Spleen (tissue), 7 donors: ENCODE results near the gene FAM222A.

Experiments
- POLR2A ChIP-seq, 3 donors: fragments of 450-650 bp; IDR thresholded peaks; one replicate each; pipeline ENCODE4 v1.5.1; 2017; ENCODE audit warnings: antibody characterized with exemption in 3 of 3, mild to moderate bottlenecking in 1 of 3
- POLR2AphosphoS5 ChIP-seq, 3 donors: sonication (generic); formaldehyde crosslinking; IDR thresholded peaks; one replicate each; pipeline ENCODE4 v1.5.1; 2017; ENCODE audit warnings: antibody characterized with exemption in 3 of 3
- TF ChIP-seq, protein P1 (sequence below), 11 experiments: fragments of 200-600 bp in 7 of 11; fragments of 450-650 bp in 4 of 11; sonication (generic) in 4 of 11; IDR thresholded peaks in 8 of 11; conservative IDR thresholded peaks in 3 of 11; 1 replicate in 7 of 11; 2 replicates in 4 of 11; pipeline versions ENCODE4 v1.4.0 to v1.8.0; 2016 to 2021; ENCODE audit warnings: antibody characterized with exemption in 11 of 11, inconsistent platforms in 4 of 11, mild to moderate bottlenecking in 1 of 11
- donor health status: DM: no; HTN: no; CAD: no; lungs with moderate emphysema.
- donor health status: DM: no; HTN: no; CAD: no.
- donor health status: DM: no; HTN: no; CAD: no.

DNA sequence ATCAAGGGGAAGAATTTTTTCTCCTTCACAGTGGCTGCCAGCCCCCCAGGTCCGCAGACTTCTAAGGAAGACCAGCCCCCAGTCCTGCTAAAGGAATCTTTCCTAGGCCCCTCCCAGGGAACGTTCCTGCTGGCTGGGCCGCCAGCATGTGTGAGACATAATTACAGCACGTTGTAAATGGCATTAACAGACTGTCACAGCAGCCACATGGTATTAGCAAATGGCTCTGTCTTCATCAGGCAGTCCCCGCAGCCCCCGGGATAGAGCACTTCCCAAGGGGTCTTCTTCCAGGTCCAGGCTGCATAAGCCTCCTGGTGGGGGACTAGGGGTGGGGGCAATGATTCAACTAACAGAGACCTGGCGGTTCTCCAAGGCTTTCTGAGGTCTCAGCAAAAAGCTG, 34.9 kb upstream of the FAM222A start:
- TF ChIP-seq POLR2AphosphoS5 (IDR thresholded peaks at IDR 0.05) (no peak), POLR2A (IDR thresholded peaks at IDR 0.05) (no peak)
- TF ChIP-seq, protein P1, sequence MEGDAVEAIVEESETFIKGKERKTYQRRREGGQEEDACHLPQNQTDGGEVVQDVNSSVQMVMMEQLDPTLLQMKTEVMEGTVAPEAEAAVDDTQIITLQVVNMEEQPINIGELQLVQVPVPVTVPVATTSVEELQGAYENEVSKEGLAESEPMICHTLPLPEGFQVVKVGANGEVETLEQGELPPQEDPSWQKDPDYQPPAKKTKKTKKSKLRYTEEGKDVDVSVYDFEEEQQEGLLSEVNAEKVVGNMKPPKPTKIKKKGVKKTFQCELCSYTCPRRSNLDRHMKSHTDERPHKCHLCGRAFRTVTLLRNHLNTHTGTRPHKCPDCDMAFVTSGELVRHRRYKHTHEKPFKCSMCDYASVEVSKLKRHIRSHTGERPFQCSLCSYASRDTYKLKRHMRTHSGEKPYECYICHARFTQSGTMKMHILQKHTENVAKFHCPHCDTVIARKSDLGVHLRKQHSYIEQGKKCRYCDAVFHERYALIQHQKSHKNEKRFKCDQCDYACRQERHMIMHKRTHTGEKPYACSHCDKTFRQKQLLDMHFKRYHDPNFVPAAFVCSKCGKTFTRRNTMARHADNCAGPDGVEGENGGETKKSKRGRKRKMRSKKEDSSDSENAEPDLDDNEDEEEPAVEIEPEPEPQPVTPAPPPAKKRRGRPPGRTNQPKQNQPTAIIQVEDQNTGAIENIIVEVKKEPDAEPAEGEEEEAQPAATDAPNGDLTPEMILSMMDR (IDR thresholded peaks at IDR 0.05 in 8 of 11, conservative IDR thresholded peaks at IDR 0.05 in 3 of 11) = no peak
